ENCODE results near the gene DNM3. TPM values are rescaled to one million over a fixed set of nuclear protein-coding genes. Genes with fewer than 3 reads are reported as not detected.
"Not testable (repeated sequence)": the region's sequence is repeated elsewhere in the genome, so short reads cannot be mapped to it uniquely, and the experiment has no call there.

Gene DNM3
- total and polyA plus RNA-seq, 9 of the 15 experiments (the other 6 are each of a cell fraction or from before 2014, with no cell fraction given) = 0.08 to 0.36 (median 0.22) TPM; not detected in 1

- intact Hi-C loops (cut with micrococcal nuclease) = not testable (repeated sequence)
These were observed 214.6 kb downstream of the DNM3 start for GRCh38 chr1:172055816-172056419.

GRCh38 chr1:172068334-172068733 lies 227.0 kb downstream of the DNM3 start:
- Histone ChIP-seq H3K27me3 (ENCODE audit: control insufficient read depth in 2 of 2, insufficient read depth in 2 of 2, low read length in 2 of 2) (no peaks in the 10 kb centered on the region), H3K4me2 (ENCODE audit: insufficient read depth, low read length) (no peak overlapping the region), H3K27ac (ENCODE audit: extremely low read depth, low read depth, low read length) (no peak overlapping the region), H2AFZ (ENCODE audit: low read depth, low read length) (no peak overlapping the region), H4K20me1 (replicated peaks; ENCODE audit: control insufficient read depth, insufficient read depth, low read length) (no peaks in the 10 kb centered on the region), H3K9me3 (replicated peaks; ENCODE audit: control insufficient read depth, insufficient read depth, low read depth, low read length) (no peaks in the 10 kb centered on the region), H3K9me1 (ENCODE audit: control insufficient read depth, insufficient read depth, low read length) (no peaks in the 10 kb centered on the region), H3K4me1 (replicated peaks in 1 of 2; ENCODE audit: control insufficient read depth in 2 of 2, insufficient read depth in 2 of 2, low read length in 2 of 2) (no peaks in the 10 kb centered on the region), H3K9ac (ENCODE audit: insufficient read depth in 1 of 2, low read depth in 2 of 2, low read length in 2 of 2) (no peak overlapping the region), H3K36me3 (ENCODE audit: control insufficient read depth, insufficient read depth, low read length) (no peaks in the 10 kb centered on the region), H3K79me2 (ENCODE audit: control insufficient read depth, insufficient read depth, low read length) (no peaks in the 10 kb centered on the region), H3K4me3 (no peak overlapping the region)
- no peak for TF ChIP-seq ZKSCAN3 (CRISPR knock-in tag; IDR thresholded peaks at IDR 0.05)
- peak; percentile 46; the same call in 1 of the 2 replicates for TF ChIP-seq ZNF316 (IDR thresholded peaks at IDR 0.05)
- TF ChIP-seq C11orf30 (IDR thresholded peaks at IDR 0.05; ENCODE audit: low read depth) = peak; percentile 27; the same call in 1 of the 2 replicates
- DNase-seq (ENCODE audit: extremely low read depth in 1 of 4, low spot score in 3 of 4) = no peak
- BruUV-seq (replicated peaks) = no TSS peak
- POLR2A ChIA-PET = no interaction called here
- in situ Hi-C loops (cut with MboI) (no loop called here), intact Hi-C loops (cut with micrococcal nuclease) (no loop called here)
- ATAC-seq = no peak
- CTCF ChIA-PET (ENCODE audit: low intra/inter-chr PET ratio) = no interaction called here
- 0% methylated on average over 3 of the region's 3 CpGs for WGBS (ENCODE audit: insufficient coverage, low coverage, missing lambda C conversion rate)
- FAIRE-seq = no peak

More at GRCh38 chr1:172055816-172056419, 214.6 kb downstream of the DNM3 start:
- H3K4me1 ChIP-seq (replicated peaks in 1 of 2; ENCODE audit: control insufficient read depth in 2 of 2, insufficient read depth in 2 of 2, low read length in 2 of 2); H3K27me3 ChIP-seq (ENCODE audit: control insufficient read depth in 2 of 2, insufficient read depth in 2 of 2, low read length in 2 of 2); BruUV-seq (replicated peaks); H3K9me3 ChIP-seq (replicated peaks; ENCODE audit: control insufficient read depth, insufficient read depth, low read depth, low read length); H3K4me2 ChIP-seq (ENCODE audit: insufficient read depth, low read length); CTCF ChIA-PET (ENCODE audit: low intra/inter-chr PET ratio); H3K9me1 ChIP-seq (ENCODE audit: control insufficient read depth, insufficient read depth, low read length); POLR2A ChIA-PET; FAIRE-seq; H3K79me2 ChIP-seq (ENCODE audit: control insufficient read depth, insufficient read depth, low read length); H3K27ac ChIP-seq (ENCODE audit: extremely low read depth, low read depth, low read length); H4K20me1 ChIP-seq (replicated peaks; ENCODE audit: control insufficient read depth, insufficient read depth, low read length); H2AFZ ChIP-seq (ENCODE audit: low read depth, low read length); in situ Hi-C loops (cut with MboI); H3K9ac ChIP-seq (ENCODE audit: insufficient read depth in 1 of 2, low read depth in 2 of 2, low read length in 2 of 2); ATAC-seq; DNase-seq (ENCODE audit: extremely low read depth in 1 of 4, low spot score in 3 of 4); H3K36me3 ChIP-seq (ENCODE audit: control insufficient read depth, insufficient read depth, low read length); H3K4me3 ChIP-seq: not testable (repeated sequence)
- 0 out of 4 replicates have a peak, but pooled peaks of 1 of the 2 experiments have one; percentile 37 for TF ChIP-seq FOXA3 (CRISPR knock-in tag; conservative IDR thresholded peaks at IDR 0.05 in 1 of 2, IDR thresholded peaks at IDR 0.05 in 1 of 2)
- 2% methylated on average over 20 of the region's 23 CpGs for WGBS (ENCODE audit: insufficient coverage, low coverage, missing lambda C conversion rate)
